ENCODE data around the gene EML4.
"Not testable (repeated sequence)": the region's sequence is repeated elsewhere in the genome, so short reads cannot be mapped to it uniquely, and the experiment has no call there.

Gene EML4

DNA sequence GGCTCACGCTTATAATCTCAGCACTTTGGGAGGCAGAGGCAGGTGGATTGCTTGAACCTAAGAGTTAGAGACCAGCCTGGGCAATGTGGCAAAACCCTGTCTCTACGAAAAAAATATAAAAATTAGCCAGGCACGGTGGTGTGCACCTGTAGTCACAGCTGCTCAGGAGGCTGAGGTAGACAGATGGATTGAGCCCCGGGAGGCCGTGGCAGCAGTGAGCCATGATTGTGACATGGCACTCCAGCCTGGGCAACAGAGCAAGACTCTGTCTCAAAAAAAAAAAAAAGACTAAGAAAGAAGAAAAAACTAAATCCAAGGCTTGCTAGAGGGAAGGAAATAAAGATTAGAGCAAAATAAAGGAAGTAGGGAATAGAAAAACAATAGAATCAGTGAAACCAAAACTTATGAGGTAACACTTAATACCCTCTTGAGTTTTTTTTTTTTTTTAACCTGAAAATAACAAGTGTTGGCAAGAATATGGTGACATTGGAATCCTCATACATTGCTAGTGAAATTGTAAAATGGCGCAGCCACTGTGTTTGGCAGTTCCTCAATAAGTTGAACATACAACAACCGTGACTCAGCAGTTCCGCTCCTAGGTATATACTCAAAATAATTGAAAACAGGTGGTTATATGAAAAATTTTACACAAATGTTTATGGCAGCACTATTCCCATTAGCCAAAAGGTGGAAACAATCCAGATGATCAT, 85.2 kb downstream of the EML4 start:
- no peak for DNase-seq (ENCODE audit: low read depth)

DNA sequence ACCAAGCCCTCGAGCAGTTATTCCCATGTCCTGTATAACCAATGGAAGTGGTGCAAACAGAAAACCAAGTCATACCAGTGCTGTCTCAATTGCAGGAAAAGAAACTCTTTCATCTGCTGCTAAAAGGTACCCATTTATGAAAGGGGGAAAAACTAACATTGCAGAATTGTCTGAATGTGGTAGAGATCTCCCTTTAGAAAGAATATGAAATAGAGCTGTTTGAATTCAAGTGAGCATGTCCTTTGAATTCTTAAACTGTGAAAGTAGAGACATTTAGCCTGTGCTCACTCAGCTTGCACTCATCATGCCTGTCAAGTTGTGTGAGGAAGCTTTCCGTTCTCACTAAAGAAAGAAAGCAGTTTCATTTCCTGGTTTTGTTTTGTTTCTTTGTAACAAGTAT, 87.4 kb downstream of the EML4 start:
- DNase-seq (ENCODE audit: low read depth), result no peak

DNA sequence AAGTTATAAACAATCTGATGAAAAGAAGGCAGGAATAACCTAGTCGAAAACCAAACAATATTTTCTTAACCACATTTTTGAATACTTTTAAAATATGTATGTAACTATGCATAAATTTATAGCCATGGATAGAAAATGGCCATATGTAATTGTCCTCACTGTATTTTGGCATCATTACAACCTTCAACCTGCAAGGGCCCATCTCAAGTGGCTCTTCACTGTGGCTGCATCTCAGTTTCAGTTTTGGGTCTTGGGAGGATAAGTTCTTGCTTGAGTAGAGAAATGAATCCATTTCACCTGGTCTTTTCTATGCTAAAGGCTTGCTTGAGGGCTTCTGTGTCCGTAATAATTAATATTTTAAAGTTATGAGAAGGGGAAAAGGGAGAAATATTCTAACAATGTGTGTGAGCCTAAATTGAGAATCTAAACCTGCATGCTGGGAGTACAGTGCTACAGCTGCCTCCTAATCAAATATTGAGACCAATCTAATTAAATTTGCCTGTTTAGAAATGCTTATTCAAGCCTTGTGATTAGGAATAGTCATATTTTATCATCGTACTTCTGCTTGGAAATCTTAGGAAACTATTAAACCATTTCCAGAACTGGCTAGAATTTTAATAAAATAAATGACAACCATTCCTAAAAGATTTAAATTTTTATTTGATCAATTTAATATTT, 92.5 kb downstream of the EML4 start:
- DNase-seq (ENCODE audit: low read depth), result no peak

DNA sequence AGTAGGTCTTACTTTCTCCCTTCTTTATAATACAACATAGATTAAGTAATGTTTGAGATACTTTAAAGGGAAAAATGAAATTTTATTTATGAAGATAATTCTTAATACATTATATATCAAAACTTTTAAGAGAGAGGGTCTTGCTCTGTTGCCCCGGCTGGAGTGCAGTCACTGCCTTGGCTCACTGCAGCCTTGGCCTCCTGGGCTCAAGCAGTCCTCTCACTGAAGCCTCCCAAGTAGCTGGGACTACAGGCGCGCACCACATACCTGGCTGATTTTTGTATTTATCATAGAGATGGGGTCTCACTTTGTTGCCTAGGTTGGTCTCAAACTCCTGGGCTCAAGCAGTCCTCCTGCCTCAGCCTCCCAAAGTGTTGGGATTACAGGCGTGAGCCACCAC, 97.1 kb downstream of the EML4 start:
- DNase-seq (ENCODE audit: low read depth), result no peak

DNA sequence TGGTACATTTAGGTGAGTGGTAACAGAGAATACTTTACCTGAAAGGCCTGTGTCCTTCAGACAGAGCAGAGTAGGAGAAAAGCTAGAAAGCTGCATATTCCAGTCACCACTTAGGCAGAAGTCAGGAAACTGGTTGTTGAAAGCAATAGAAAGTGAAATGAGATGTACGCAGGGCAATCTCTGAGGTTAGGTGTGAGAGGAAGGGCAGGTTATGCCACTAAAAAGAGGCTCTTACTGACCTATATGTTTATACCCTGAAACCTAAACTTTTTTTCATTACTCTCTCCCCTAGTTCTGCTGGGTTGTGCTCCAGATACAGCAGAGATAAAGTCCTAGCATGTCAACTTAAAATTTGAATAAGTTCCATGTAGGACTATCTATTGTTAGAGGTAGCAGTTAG, 98.4 kb downstream of the EML4 start:
- DNase-seq (ENCODE audit: low read depth), result no peak

DNA sequence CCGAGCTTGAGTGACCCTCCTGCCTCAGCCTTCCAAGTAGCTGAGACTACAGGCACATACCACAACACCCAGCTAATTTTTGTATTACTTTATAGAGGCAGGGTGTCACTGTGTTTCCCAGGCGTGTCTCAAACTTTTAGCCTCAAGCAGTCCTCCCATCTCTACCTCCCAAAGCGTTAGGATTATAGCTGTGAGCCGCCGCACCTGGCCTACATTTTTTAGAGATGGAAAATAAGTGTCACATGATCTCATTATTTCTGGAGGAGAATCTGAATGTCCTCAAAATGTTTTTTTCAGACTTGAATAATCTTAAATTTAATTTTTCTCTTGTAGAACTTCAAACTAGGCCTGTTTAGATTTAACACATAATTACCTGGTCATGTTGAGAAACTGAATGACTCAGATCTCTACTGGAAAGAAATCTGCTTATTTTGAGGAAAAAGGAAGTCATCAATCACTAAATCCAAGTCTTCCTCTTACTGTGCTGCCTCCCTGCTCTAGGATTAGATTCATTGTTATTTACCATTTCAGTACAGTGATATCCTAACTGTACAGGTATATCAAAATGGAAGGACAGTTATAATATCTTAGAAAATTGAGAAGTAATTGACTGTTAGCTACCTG, 99.5 kb downstream of the EML4 start:
- DNase-seq (ENCODE audit: low read depth), result no peak

DNA sequence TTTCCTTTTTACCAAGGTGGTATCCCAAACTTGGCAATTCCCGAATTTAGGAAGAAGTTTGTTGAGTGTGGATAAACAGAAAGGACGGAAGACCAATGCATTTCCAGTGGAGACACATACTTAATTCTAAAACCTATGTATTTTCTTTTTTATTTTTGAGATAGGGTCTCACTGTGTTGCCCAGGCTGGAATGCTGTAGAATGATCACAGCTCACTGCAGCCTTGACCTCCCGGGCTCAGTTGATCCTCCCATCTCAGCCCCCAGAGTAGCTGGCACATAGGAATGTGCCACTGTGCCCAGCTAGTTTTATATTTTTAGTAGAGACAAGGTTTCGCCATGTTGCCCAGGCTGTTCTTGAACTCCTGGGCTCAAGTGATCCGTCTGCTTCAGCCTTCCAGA, 101.6 kb downstream of the EML4 start:
- no peak for DNase-seq (ENCODE audit: low read depth)

DNA sequence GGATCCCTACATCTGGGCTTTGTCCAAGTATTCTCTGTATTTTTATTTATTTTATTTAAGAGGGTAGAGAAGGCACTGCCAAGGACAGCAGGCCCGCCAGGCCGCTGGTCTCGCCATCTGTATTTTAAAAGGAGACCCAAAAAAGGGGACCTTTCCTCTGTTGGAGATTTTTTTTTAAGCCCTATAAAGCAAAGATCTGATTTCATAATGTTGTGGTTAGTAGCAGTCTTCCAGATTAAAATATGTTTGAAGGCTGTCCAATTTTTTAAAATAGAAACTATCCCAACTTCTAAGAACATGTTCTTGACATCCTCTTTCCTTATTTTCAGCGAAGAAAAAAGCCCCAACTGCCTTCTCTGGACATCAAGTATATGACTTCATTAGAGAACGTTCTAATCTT, 102.1 kb downstream of the EML4 start:
- DNase-seq (ENCODE audit: low read depth), result not testable (repeated sequence)

DNA sequence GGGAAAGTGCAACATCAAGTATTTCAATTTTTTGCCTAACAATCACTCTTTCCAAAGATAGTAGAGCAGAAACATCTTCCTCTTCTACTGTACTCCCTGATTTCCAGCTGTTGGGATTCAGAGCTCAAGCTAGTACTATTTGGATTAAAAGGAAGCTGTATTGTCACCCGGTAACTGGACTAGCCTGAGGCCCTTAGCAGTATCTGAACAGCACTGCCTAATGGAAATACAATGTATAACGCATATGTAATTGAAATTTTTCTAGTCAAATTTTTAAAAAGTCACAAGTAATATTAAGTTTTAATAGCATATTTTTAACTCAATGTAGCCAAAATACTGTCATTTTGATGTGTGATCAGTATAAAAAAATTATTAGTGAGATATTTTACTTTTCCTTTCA, 105.7 kb downstream of the EML4 start:
- no peak for DNase-seq (ENCODE audit: low read depth)

DNA sequence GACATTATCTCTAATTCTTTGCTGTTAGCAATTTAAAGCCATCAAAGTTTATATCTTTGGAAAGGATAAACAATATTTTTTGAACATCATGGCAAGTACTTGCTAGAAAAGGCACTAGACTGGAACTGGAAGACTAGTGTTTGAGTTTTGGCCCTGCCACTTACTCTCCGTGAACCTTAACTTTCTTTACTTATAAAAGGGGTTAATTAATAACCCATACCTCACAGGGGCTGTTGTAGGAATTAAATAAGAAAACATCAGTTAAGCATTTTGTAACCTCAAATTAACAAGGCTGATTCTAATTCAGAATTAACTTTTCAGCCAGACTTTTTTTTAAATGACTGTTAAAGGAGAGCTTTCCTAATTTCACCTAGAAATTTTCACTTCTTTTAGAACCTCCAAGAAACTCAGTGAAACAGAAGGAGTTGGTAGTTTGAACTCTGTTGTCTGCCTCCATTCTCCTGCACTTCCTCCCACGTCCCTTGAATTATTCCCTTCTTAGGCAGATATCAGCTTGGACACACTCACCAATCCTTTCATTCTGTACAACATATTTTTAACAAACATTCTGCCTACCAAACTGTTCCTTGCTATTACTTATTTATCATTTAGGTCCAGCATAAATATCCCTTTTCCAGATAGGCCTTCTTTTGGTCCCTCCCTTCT, 112.4 kb downstream of the EML4 start:
- no peak for DNase-seq (ENCODE audit: low read depth)

DNA sequence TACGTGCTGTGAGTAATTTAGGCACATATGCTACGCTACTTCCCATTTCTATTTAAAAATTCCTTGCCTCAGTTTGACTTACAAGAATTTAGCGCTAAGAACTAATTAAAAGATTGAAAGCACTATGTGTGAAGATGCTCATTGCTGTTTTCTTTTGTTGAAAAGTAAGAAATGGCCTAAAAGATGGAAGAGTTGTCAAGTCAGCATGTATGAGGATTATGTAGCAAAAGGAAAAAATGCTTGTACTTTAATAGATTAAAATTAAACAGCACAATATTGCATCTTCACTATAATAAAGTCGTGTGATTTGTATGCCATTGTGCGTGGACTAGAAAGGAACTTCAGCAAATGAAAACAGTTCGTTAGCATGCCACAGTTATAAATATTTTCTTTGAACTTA, 114.9 kb downstream of the EML4 start:
- DNase-seq (ENCODE audit: low read depth), result no peak

DNA sequence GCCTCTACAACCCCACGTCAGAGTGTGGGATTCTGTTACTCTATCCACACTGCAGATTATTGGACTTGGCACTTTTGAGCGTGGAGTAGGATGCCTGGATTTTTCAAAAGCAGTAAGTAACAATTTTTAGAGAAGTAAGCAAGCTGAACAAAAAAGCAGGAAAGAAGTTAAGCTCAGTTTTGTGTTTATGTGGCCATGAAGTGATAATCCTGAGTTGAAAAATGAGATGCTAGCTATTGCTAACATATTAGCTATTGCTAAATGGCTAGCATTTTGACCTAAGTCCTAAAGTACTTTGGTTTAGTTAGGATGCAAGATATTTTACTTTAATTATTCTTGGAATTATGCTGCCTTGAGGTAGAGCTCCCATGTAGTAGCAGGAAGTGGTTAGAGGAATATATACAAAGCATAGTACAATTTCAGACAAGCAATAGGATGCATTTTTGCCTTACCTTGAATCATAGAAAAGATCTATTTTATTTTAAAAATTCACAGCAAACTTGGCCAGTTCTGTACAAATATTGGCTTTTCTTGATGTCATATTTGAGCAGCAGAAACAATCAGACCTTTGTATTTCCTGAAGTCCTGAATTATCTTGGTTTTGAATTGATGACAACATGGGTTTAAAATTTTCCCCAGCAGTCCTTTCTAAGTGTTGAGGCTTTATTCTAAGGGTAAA, 117.3 kb downstream of the EML4 start:
- no peak for DNase-seq (ENCODE audit: low read depth)

DNA sequence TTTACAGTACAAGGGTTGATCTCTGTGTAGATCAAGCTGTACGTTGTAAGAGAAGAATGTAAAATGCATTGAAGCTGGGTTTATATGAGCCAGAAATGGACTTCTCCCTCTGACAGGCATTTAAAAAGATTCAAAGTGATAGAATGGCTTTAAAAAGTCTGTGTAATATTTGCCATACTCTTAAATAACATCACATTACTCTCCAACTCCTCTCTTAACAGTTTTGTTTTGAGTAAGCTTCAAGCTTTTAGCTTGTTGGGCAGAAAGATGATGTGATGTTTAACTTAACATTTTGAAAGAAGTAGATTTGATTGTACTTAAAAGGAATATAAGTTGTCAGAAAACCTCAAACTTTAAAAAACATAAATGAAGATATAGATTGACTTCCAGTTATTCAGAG, 119.7 kb downstream of the EML4 start:
- no peak for DNase-seq (ENCODE audit: low read depth)

DNA sequence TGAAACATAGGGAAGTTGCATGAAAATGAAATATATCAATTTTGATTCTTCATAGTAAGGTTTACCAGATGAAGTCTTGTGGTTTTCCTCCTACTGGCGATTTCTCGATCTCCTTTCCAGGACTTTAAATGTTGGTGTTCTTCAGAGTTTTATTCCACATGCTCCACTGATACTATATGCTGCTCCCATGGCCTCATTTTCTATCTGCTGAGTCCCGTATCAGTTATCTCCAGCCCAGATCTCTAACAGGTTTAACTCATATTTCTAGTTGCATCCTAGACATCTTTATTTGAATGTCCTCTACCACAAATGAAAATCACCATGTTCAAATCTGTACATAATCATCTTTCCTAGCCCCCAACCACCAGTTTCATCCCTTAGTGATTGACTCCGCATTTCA, 120.1 kb downstream of the EML4 start:
- no peak for DNase-seq (ENCODE audit: low read depth)

DNA sequence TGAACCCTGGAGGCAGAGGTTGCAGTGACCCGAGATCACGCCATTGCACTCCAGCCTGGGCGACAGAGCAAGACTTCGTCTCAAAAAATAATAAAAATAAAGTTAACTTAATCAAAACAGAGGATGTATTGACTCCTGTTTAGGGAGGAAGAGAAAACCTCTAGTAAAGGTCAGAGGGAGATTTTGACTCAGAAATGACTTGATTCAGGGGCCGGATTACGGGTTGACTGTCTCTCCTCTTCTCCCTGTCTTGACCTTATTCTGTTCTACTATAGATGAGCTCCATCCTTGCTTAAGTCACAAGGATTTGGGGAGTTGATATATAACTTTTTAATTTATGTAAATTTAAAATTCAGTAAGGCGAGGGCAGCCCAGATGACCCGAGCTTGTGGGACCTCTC, 120.9 kb downstream of the EML4 start:
- DNase-seq (ENCODE audit: low read depth), result no peak

DNA sequence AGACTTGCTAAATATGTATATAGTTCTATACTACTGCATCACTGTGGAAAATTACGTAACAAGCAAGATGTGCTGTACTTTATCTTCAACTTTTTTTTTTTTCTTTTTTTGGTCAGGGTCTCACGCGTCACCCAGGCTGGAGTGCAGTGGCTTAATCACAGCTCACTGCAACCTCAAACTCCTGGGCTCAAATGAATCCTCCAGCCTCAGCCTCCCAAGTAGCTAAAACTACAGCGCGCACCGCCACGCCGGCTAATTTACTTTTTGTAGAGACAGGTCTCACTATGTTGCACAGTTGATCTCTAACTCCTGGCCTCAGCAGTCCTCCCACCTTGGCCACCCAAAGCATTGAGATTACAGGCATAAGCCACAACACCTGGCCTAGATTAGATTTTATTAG, 123.9 kb downstream of the EML4 start:
- no peak for DNase-seq (ENCODE audit: low read depth)

DNA sequence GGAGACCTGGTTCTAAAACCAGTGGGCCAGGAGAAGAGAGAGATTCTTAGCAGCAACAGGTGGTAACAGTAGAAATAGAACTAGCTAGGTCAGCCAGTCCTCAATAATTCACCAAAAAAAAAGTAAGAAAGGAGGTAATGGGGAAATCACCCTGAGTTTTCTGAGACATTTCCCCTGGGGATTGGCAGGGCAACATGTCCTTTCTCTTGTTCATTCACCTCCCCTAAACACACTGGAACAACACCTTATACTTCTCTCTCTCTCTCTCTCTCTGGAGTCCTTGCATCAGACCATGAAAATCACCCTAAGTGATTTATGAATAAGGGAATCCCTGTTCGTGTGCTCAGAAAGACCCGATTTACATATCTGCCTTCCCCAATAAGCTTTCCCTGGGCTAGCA, 127.1 kb downstream of the EML4 start:
- DNase-seq (ENCODE audit: low read depth), result no peak

DNA sequence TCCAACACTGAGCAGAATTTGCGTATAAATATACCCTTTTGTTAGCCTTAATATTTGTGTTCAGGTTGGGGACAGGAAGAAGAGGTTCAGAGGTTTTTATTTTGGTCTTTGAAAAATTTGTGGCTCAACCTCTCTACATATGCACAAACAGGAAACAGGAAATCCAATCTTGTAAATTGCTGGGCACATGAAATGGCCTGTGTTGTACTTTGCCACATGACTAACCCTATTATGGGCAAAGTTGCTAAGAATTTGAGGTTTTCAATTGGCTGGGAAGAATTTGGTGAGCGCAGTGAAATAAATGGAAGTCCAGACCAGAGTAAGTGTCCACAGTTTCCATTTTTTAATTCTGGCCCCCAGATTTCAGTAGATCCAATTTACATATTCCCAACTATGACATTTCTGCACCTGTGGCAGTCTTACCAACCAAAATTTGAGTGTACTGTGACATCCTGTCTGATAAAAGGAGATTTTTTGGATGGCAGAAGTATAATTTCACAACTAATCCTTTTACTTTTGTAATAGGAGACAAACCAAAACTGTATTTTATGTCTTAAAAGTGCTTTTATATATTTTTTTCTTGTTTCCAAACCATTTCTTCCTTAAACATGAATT, 128.3 kb downstream of the EML4 start:
- no peak for DNase-seq (ENCODE audit: low read depth)

DNA sequence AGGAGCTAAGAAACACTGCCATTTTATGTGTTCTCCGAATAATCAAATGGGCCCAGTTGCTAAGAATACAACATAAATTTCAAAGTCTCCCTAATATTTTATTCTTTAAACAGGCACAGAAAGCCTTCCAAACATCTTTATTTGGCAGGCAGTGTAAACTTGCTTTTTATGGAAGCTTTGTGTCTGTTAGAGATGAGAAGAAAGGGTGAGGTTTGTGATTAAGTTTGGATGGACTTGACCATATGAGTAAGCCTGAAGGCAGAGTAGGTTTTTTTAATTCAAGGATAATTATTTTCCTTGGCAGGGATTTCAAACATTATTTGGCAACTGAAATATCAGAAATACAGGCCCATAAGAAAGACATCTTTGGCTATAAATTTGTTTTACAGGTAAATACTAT, 129.0 kb downstream of the EML4 start:
- peak; percentile 38 for DNase-seq (ENCODE audit: low read depth)

DNA sequence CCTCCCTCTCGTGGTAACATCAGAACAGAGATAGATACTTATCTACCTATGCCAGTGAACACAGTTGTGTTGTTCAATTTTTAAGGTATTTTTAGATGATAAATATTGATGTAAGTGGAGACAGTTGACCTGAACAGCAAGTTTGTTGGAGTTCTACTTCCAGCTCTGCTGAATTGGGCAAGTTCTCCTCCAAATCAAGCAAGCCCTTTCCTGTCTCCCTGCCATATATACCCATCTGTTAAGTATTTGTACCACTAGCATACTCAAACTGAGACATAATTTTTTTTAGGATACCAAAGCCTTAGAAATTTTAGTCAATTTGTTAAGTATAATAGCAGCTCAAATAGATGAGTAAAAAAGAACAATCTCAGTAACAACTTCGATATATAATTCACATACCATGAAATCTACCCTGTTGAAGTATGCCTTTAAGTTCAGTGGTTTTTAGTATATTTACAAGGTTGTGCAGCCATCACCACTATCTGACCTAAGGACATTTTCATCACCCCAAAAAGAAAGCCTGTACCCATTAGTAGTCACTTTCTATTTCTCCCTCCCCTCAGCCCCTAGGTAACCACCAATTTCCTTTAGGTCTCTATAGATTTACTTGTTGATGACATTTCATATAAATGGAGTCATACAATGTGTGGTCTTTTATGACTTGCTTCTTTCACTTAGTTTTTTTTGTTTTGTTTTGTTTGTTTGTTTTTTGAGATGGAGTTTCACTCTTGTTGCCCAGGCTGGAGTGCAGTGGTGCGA, 130.0 kb downstream of the EML4 start:
- DNase-seq (ENCODE audit: low read depth), result no peak

DNA sequence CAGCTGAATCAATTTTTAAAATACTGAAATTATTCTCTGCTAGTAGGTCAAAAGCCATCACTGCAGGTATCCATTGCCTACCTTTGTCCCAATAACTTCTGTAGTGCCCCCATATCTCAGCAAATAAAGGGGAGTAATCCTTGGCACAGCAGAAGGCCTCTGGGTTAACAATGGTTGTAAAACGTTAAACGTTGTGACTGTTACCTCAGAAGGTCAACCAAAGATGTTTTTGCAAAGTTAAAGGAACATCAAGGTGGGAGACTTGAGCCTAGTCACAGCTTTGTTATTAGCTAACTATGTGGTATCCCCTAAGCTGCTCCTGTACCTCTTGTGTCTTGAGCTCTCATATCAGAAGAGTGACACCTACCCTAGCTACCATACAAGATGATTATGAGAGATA, 131.4 kb downstream of the EML4 start:
- no peak for DNase-seq (ENCODE audit: low read depth)
